Epithelial cell of prostate (primary cell): Measurements from ENCODE around the gene KIR2DL3.
"Not testable (repeated sequence)": the region's sequence is repeated elsewhere in the genome, so short reads cannot be mapped to it uniquely, and the experiment has no call there.

Source experiments
- DNase-seq: peaks from one replicate; pipeline ENCODE4 v3.0.0-alpha.2; 2011; ENCODE audit warnings: low read depth, low spot score
- H3K27ac ChIP-seq: fragments of 450-650 bp; 2 replicates; pipeline ENCODE4 v1.5.1; 2017; ENCODE audit warnings: mild to moderate bottlenecking

Gene KIR2DL3

GRCh38 chr19:54786091-54786723, 47.9 kb downstream of the KIR2DL3 start:
- H3K27ac ChIP-seq, DNase-seq: not testable (repeated sequence)

DNA sequence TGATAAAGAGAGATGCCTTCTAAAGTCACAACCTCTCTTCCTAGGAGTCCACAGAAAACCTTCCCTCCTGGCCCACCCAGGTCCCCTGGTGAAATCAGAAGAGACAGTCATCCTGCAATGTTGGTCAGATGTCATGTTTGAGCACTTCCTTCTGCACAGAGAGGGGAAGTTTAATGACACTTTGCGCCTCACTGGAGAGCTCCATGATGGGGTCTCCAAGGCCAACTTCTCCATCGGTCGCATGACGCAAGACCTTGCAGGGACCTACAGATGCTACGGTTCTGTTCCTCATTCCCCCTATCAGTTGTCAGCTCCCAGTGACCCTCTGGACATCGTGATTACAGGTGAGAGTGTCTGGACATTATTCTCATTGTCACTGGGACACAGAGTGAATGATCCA, 49.8 kb downstream of the KIR2DL3 start:
- H3K27ac ChIP-seq, DNase-seq: not testable (repeated sequence)

DNA sequence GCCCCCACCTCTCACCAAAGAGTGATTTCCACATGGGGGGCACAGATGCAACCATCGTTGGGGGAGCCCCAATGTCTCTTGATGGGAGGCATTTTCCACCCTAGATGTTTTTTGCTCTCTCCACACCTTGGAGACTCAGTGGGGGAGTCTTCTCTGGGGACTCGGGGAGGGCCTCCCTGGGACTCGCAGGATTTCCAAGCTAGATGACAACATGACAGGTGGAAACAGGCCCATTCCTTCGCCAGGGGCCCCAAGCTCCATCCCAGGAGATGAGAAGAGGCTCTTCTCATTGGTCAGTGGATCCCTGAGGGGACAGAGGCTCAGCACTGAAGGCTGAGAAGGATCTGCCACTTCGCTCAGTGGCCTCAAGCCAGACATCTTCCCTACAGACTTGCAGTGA, 52.4 kb downstream of the KIR2DL3 start:
- no peak for DNase-seq

DNA sequence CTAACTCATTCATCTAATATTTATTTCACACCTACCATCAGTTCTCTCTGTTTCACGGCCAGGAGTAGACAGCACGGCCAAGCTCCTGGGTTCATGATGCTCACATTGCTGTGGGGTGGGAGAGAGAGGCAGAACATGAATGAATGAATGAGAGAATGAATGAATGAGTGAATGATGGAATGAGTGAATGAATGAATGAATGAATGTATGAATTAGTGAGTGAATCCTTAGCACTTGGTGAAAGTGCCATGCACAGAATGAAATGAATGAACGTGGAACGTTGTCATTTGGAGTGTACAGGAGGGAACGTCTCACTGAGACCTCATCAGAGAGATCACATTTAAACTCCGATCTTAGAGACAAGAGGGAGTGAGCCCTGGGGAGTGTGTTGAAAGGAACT, 53.2 kb downstream of the KIR2DL3 start:
- H3K27ac ChIP-seq: no peak overlapping the region
- DNase-seq: no peak

More for the DNA sequence above, 52.4 kb downstream of the KIR2DL3 start:
- no peak overlapping the region for H3K27ac ChIP-seq

GRCh38 chr19:54792814-54793213, 54.5 kb downstream of the KIR2DL3 start:
- H3K27ac ChIP-seq: no peak overlapping the region

GRCh38 chr19:54795758-54796157, 57.4 kb downstream of the KIR2DL3 start:
- DNase-seq: no peak
- no peak overlapping the region for H3K27ac ChIP-seq

More at GRCh38 chr19:54792814-54793213, 54.5 kb downstream of the KIR2DL3 start:
- no peak for DNase-seq
